ENCODE data around the gene HPD. TPM values are rescaled to one million over a fixed set of nuclear protein-coding genes. Genes with fewer than 3 reads are reported as not detected.

Gene HPD
- total RNA-seq, 1 experiment from 2014 or later = 0.20 TPM

DNA sequence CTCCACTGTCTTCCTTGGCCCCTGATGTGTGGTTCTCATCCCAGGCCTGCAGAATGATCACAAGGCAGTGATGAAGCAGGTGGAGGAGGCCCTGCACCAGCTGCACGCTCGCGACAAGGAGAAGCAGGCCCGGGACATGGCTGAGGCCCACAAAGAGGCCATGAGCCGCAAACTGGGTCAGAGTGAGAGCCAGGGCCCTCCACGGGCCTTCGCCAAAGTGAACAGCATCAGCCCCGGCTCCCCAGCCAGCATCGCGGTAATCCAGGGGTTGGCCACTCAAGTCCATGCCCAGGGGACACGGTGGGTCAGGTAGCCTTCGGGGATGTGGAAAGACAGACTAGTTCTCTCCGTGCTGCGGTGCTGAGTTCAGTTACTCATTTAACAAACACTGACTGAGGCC, 40.9 kb upstream of the HPD start:
- Mint-ChIP-seq H3K9me3 (ENCODE audit: unreplicated experiment) (no peaks in the 10 kb centered on the region), H3K36me3 (ENCODE audit: insufficient read depth, unreplicated experiment) (peaks cover 48% of the 10 kb centered on the region), H3K27me3 (ENCODE audit: insufficient read depth, unreplicated experiment) (no peaks in the 10 kb centered on the region), H3K27ac (ENCODE audit: unreplicated experiment) (no peak overlapping the region), H3K4me1 (ENCODE audit: low read depth, unreplicated experiment) (peaks cover 5% of the 10 kb centered on the region), H3K4me3 (ENCODE audit: unreplicated experiment) (no peak overlapping the region)
- H3K9me3 ChIP-seq = no peaks in the 10 kb centered on the region
- BruUV-seq (replicated peaks) = no TSS peak
- no peak for DNase-seq
- H3K4me3 ChIP-seq (ENCODE audit: low read depth, low read length) = no peak overlapping the region
- H3K4me1 ChIP-seq = peaks cover 2% of the 10 kb centered on the region
- no peak for TF ChIP-seq CTCF (IDR thresholded peaks at IDR 0.05; ENCODE audit: insufficient read depth in 1 of 2, low read depth in 1 of 2, low read length in 1 of 2, severe bottlenecking in 1 of 2, unreplicated experiment in 1 of 2)
- intact Hi-C loops (cut with micrococcal nuclease; ENCODE audit: unreplicated experiment) = no loop called here
- peaks cover 2% of the 10 kb centered on the region for H3K36me3 ChIP-seq (ENCODE audit: control insufficient read depth, insufficient read depth, low read length)
- no peaks in the 10 kb centered on the region for H3K27me3 ChIP-seq (replicated peaks; ENCODE audit: control insufficient read depth, insufficient read depth, low read length)
- ChIA-PET POLR2A (no interaction called here), CTCF (no interaction called here)

- CTCF ChIA-PET = interaction anchor here (0.7 kb wide), 1 partner anchor 137 kb away, joined by 3 read pairs; no protein-coding TSS in a partner anchor
These were observed 39.6 kb upstream of the HPD start for GRCh38 chr12:121898287-121898686.

DNA sequence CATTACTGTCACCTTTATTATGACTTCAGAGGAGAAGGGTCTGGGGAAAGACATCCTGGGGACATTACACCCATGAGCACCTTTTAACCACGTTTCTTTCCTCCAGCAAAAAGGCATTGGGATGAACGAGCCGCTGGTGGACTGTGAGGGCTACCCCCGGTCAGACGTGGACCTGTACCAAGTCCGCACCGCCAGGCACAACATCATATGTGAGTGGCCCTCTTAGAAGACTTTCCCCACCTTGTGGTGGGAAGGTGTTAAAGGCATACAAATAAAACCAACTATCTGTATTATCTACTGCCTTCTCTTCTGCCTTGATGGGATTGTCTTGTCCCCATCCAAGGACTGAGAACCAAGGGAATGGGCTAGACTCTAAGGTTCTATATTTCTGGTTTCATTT, 36.0 kb upstream of the HPD start:
- H3K27me3 Mint-ChIP-seq (ENCODE audit: insufficient read depth, unreplicated experiment) = no peaks in the 10 kb centered on the region
- peak; percentile 34 to 42 for TF ChIP-seq CTCF (IDR thresholded peaks at IDR 0.05; ENCODE audit: insufficient read depth in 1 of 2, low read depth in 1 of 2, low read length in 1 of 2, severe bottlenecking in 1 of 2, unreplicated experiment in 1 of 2)
- no peaks in the 10 kb centered on the region for H3K27me3 ChIP-seq (replicated peaks; ENCODE audit: control insufficient read depth, insufficient read depth, low read length)
- peaks cover 37% of the 10 kb centered on the region for H3K36me3 Mint-ChIP-seq (ENCODE audit: insufficient read depth, unreplicated experiment)
- intact Hi-C loops (cut with micrococcal nuclease; ENCODE audit: unreplicated experiment) = no loop called here
- H3K9me3 ChIP-seq = no peaks in the 10 kb centered on the region
- peaks cover 25% of the 10 kb centered on the region for H3K4me1 Mint-ChIP-seq (ENCODE audit: low read depth, unreplicated experiment)
- no peaks in the 10 kb centered on the region for H3K9me3 Mint-ChIP-seq (ENCODE audit: unreplicated experiment)
- DNase-seq = peak; percentile 54 to 58
- POLR2A ChIA-PET = no interaction called here
- peaks cover 2% of the 10 kb centered on the region for H3K36me3 ChIP-seq (ENCODE audit: control insufficient read depth, insufficient read depth, low read length)
- CTCF ChIA-PET = no interaction called here
- no peak overlapping the region for H3K4me3 ChIP-seq (ENCODE audit: low read depth, low read length)
- H3K27ac Mint-ChIP-seq (ENCODE audit: unreplicated experiment) = peak overlapping the region; percentile 30
- no peak overlapping the region for H3K4me3 Mint-ChIP-seq (ENCODE audit: unreplicated experiment)
- H3K4me1 ChIP-seq = peaks cover 21% of the 10 kb centered on the region
- BruUV-seq (replicated peaks) = no TSS peak

More at GRCh38 chr12:121898287-121898686, 39.6 kb upstream of the HPD start:
- intact Hi-C loops (cut with micrococcal nuclease; ENCODE audit: unreplicated experiment) = no loop called here
- Mint-ChIP-seq H3K4me3 (ENCODE audit: unreplicated experiment) (no peak overlapping the region), H3K36me3 (ENCODE audit: insufficient read depth, unreplicated experiment) (peaks cover 54% of the 10 kb centered on the region), H3K27ac (ENCODE audit: unreplicated experiment) (no peak overlapping the region), H3K4me1 (ENCODE audit: low read depth, unreplicated experiment) (peaks cover 17% of the 10 kb centered on the region), H3K9me3 (ENCODE audit: unreplicated experiment) (no peaks in the 10 kb centered on the region), H3K27me3 (ENCODE audit: insufficient read depth, unreplicated experiment) (no peaks in the 10 kb centered on the region)
- BruUV-seq (replicated peaks) = no TSS peak
- peaks cover 2% of the 10 kb centered on the region for H3K36me3 ChIP-seq (ENCODE audit: control insufficient read depth, insufficient read depth, low read length)
- no peaks in the 10 kb centered on the region for H3K9me3 ChIP-seq
- POLR2A ChIA-PET = no interaction called here
- H3K4me1 ChIP-seq = peaks cover 15% of the 10 kb centered on the region
- DNase-seq = no peak
- no peaks in the 10 kb centered on the region for H3K27me3 ChIP-seq (replicated peaks; ENCODE audit: control insufficient read depth, insufficient read depth, low read length)
- no peak for TF ChIP-seq CTCF (IDR thresholded peaks at IDR 0.05; ENCODE audit: insufficient read depth in 1 of 2, low read depth in 1 of 2, low read length in 1 of 2, severe bottlenecking in 1 of 2, unreplicated experiment in 1 of 2)
- H3K4me3 ChIP-seq (ENCODE audit: low read depth, low read length) = no peak overlapping the region

Measured in Caco-2 (cell line).